Liver (tissue), 9 donors: ENCODE measurements around the gene TTC28. TPM values are rescaled to one million over a fixed set of nuclear protein-coding genes. Genes with fewer than 3 reads are reported as not detected.

Experiments
- DNase-seq: peaks from one replicate; pipeline ENCODE4 v3.0.0-alpha.2; 2017; ENCODE audit warnings: low spot score
- H3K27ac ChIP-seq, 2 donors: one replicate each; pipeline ENCODE4 v1.7.0; 2013; ENCODE audit warnings: inconsistent platforms in 2 of 2, low read length in 2 of 2, control low read depth in 1 of 2, low read depth in 1 of 2, mild to moderate bottlenecking in 1 of 2
- H3K27me3 ChIP-seq, 4 donors: one replicate each; pipeline versions ENCODE4 v1.6.1 to v1.7.0; 2013; ENCODE audit warnings: low read length in 3 of 4, inconsistent platforms in 1 of 4, mild to moderate bottlenecking in 1 of 4, moderate library complexity in 1 of 4; ENCODE audit not compliant: control insufficient read depth in 4 of 4, insufficient read depth in 4 of 4
- H3K36me3 ChIP-seq, 4 donors: one replicate each; pipeline versions ENCODE4 v1.6.1 to v1.7.0; 2013; ENCODE audit warnings: low read length in 3 of 4, mild to moderate bottlenecking in 3 of 4, low read depth in 1 of 4, moderate library complexity in 1 of 4; ENCODE audit not compliant: control insufficient read depth in 4 of 4, insufficient read depth in 3 of 4
- H3K4me1 ChIP-seq, 4 donors: one replicate each; pipeline versions ENCODE4 v1.6.1 to v1.7.0; 2013; ENCODE audit warnings: low read length in 3 of 4, mild to moderate bottlenecking in 3 of 4, moderate library complexity in 1 of 4; ENCODE audit not compliant: control insufficient read depth in 4 of 4, insufficient read depth in 4 of 4
- H3K4me3 ChIP-seq, 3 donors: one replicate each; pipeline versions ENCODE4 v1.6.1 to v1.7.0; 2013; ENCODE audit warnings: low read length in 3 of 3, control low read depth in 1 of 3, low read depth in 1 of 3, mild to moderate bottlenecking in 1 of 3
- H3K9ac ChIP-seq, 2 donors: one replicate each; pipeline ENCODE4 v1.7.0; 2013; ENCODE audit warnings: low read length in 2 of 2, mild to moderate bottlenecking in 2 of 2, moderate library complexity in 2 of 2, control low read depth in 1 of 2, low read depth in 1 of 2
- H3K9me3 ChIP-seq, 4 donors: one replicate each; pipeline versions ENCODE4 v1.6.1 to v1.7.0; 2013; ENCODE audit warnings: low read length in 3 of 4; ENCODE audit not compliant: control insufficient read depth in 4 of 4
- EGR1 ChIP-seq, 2 donors: IDR thresholded peaks; 2 replicates each; pipeline ENCODE4 v1.6.1; 2016 to 2018; ENCODE audit warnings: antibody characterized with exemption in 2 of 2, low read depth in 2 of 2
- FOXA1 ChIP-seq: IDR thresholded peaks from 2 replicates; pipeline ENCODE4 v1.6.1; 2016; ENCODE audit warnings: antibody characterized with exemption
- FOXA2 ChIP-seq: IDR thresholded peaks from 2 replicates; pipeline ENCODE4 v1.6.1; 2016; ENCODE audit warnings: antibody characterized with exemption
- GABPA ChIP-seq, 2 donors: IDR thresholded peaks in 1 of 2; conservative IDR thresholded peaks in 1 of 2; 2 replicates each; pipeline ENCODE4 v1.6.1; 2016; ENCODE audit warnings: antibody characterized with exemption in 2 of 2, mild to moderate bottlenecking in 1 of 2, moderate library complexity in 1 of 2
- HNF4A ChIP-seq, 2 donors: conservative IDR thresholded peaks; 2 replicates each; pipeline ENCODE4 v1.6.1; 2016; ENCODE audit warnings: antibody characterized with exemption in 2 of 2, mild to moderate bottlenecking in 2 of 2
- HNF4G ChIP-seq: IDR thresholded peaks from 2 replicates; pipeline ENCODE4 v1.6.1; 2016; ENCODE audit warnings: antibody characterized with exemption
- JUND ChIP-seq, 2 donors: IDR thresholded peaks; 2 replicates each; pipeline ENCODE4 v1.6.1; 2016; ENCODE audit warnings: antibody characterized with exemption in 2 of 2
- NR2F2 ChIP-seq: IDR thresholded peaks from 2 replicates; pipeline ENCODE4 v1.6.1; 2016; ENCODE audit warnings: antibody characterized with exemption
- RAD21 ChIP-seq, 2 donors: IDR thresholded peaks; 2 replicates each; pipeline ENCODE4 v1.6.1; 2016; ENCODE audit warnings: antibody characterized with exemption in 2 of 2, mild to moderate bottlenecking in 2 of 2
- RXRA ChIP-seq, 2 donors: IDR thresholded peaks; 2 replicates each; pipeline ENCODE4 v1.6.1; 2017 to 2018; ENCODE audit warnings: antibody characterized with exemption in 2 of 2, mild to moderate bottlenecking in 1 of 2
- SP1 ChIP-seq: IDR thresholded peaks from 2 replicates; pipeline ENCODE4 v1.6.1; 2018; ENCODE audit warnings: antibody characterized with exemption, mild to moderate bottlenecking
- TAF1 ChIP-seq: conservative IDR thresholded peaks from 2 replicates; pipeline ENCODE4 v1.6.1; 2016; ENCODE audit warnings: antibody characterized with exemption, mild to moderate bottlenecking
- YY1 ChIP-seq: IDR thresholded peaks from 2 replicates; pipeline ENCODE4 v1.6.1; 2016; ENCODE audit warnings: antibody characterized with exemption, mild to moderate bottlenecking
- WGBS: extraction: QIAGEN DNeasy Blood & Tissue Kit; methylation state at CpG from one replicate; pipeline ENCODE4 v1.1.7; 2013; 5-methylcytosine and 5-hydroxymethylcytosine counted together
- polyA plus RNA-seq, 2 donors: library from polyadenylated mRNA; stranded (reverse) in 1 of 2; unstranded in 1 of 2; fragments of 200-250 nt in 1 of 2; fragments of >200 nt in 1 of 2; fragmentation: Nextera tagmentation in 1 of 2; extraction: Ambion mirVana in 1 of 2; gene quantifications; one replicate each; pipeline versions ENCODE4 v1.2.1 to v1.2.3, GENCODE V29; 2013 to 2015
- total RNA-seq, 2 donors: library from RNA; depleted of rRNA; stranded (reverse); fragments of >200 nt; gene quantifications; one replicate each; pipeline ENCODE4 v1.2.3, GENCODE V29; 2014
- TF ChIP-seq, protein P1 (sequence below): IDR thresholded peaks from 2 replicates; pipeline ENCODE4 v1.6.1; 2016; ENCODE audit warnings: antibody characterized with exemption
- TF ChIP-seq, protein P2 (sequence below): IDR thresholded peaks from 2 replicates; pipeline ENCODE4 v1.6.1; 2016; ENCODE audit warnings: antibody characterized with exemption
- TF ChIP-seq, protein P3 (sequence below): IDR thresholded peaks from 2 replicates; pipeline ENCODE4 v1.6.1; 2016; ENCODE audit warnings: antibody characterized with exemption, mild to moderate bottlenecking
- TF ChIP-seq, protein P4 (sequence below): fragments of 150-350 bp; IDR thresholded peaks from 2 replicates; pipeline ENCODE4 v1.5.1; 2017; ENCODE audit warnings: improper control_type of control experiment, low read depth, low read length; ENCODE audit not compliant: missing input control
- TF ChIP-seq, protein P5 (sequence below): IDR thresholded peaks from 2 replicates; pipeline ENCODE4 v1.6.1; 2016; ENCODE audit warnings: antibody characterized with exemption
- donor health status: healthy.
- donor health status: healthy.
- donor health status: healthy.
- donor health status: healthy.
- donor health status: healthy.

The TTC28 gene
- total and polyA plus RNA-seq, 4 donors = 4.2 to 19.4 (median 5.9) TPM

DNA sequence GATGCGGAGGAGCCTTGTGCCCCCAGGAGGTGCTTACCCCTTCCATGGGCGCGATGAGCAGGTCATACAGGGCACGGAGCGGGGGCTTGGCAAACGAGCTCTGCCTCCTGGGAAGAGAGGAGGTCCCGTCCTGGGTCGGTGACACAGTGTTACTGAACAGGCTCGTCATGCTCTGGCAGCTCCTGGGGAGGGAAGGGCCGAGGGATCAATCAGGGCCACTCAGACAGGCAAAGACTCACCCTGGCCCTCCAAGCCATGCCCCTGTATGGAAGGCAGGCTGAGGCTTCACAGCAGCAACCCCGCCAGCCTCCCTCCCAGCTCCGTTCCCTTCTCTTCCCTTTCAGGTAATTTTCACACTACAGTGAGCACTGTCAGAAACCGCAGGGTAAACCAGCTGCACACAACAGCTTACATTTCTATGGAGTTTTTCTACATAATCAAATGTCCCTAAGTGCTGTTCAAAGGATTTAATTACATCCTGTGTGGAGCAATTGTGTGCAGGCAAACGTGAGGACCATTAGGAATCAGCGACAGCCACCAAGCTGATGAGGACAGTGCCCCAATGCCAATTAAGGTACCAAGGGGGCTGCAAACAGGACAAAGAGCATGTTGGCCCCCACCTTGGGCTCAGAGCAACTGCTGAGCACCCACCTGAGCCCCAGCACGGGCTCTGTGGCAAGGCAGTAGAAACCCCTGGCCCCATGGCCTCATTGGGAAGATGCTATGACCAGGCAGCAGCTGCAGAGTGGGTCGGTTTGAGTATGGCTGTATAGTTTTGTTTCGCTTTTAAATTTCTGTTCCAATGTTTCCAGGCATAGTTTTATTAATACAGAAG lies 665.2 kb downstream of the TTC28 start:
- TF ChIP-seq HNF4G (no peak), RXRA (IDR thresholded peaks at IDR 0.05) (no peak), NR2F2 (no peak), FOXA2 (no peak), GABPA (IDR thresholded peaks at IDR 0.05 in 1 of 2, conservative IDR thresholded peaks at IDR 0.05 in 1 of 2) (no peak), JUND (IDR thresholded peaks at IDR 0.05) (no peak), RAD21 (IDR thresholded peaks at IDR 0.05) (no peak), YY1 (no peak), SP1 (no peak), HNF4A (conservative IDR thresholded peaks at IDR 0.05) (no peak), TAF1 (no peak), EGR1 (IDR thresholded peaks at IDR 0.05; ENCODE audit: low read depth in 2 of 2) (no peak), FOXA1 (no peak)
- TF ChIP-seq, protein P1, sequence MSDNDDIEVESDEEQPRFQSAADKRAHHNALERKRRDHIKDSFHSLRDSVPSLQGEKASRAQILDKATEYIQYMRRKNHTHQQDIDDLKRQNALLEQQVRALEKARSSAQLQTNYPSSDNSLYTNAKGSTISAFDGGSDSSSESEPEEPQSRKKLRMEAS = no peak
- TF ChIP-seq, protein P2, sequence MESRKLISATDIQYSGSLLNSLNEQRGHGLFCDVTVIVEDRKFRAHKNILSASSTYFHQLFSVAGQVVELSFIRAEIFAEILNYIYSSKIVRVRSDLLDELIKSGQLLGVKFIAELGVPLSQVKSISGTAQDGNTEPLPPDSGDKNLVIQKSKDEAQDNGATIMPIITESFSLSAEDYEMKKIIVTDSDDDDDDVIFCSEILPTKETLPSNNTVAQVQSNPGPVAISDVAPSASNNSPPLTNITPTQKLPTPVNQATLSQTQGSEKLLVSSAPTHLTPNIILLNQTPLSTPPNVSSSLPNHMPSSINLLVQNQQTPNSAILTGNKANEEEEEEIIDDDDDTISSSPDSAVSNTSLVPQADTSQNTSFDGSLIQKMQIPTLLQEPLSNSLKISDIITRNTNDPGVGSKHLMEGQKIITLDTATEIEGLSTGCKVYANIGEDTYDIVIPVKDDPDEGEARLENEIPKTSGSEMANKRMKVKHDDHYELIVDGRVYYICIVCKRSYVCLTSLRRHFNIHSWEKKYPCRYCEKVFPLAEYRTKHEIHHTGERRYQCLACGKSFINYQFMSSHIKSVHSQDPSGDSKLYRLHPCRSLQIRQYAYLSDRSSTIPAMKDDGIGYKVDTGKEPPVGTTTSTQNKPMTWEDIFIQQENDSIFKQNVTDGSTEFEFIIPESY = no peak
- TF ChIP-seq, protein P3, sequence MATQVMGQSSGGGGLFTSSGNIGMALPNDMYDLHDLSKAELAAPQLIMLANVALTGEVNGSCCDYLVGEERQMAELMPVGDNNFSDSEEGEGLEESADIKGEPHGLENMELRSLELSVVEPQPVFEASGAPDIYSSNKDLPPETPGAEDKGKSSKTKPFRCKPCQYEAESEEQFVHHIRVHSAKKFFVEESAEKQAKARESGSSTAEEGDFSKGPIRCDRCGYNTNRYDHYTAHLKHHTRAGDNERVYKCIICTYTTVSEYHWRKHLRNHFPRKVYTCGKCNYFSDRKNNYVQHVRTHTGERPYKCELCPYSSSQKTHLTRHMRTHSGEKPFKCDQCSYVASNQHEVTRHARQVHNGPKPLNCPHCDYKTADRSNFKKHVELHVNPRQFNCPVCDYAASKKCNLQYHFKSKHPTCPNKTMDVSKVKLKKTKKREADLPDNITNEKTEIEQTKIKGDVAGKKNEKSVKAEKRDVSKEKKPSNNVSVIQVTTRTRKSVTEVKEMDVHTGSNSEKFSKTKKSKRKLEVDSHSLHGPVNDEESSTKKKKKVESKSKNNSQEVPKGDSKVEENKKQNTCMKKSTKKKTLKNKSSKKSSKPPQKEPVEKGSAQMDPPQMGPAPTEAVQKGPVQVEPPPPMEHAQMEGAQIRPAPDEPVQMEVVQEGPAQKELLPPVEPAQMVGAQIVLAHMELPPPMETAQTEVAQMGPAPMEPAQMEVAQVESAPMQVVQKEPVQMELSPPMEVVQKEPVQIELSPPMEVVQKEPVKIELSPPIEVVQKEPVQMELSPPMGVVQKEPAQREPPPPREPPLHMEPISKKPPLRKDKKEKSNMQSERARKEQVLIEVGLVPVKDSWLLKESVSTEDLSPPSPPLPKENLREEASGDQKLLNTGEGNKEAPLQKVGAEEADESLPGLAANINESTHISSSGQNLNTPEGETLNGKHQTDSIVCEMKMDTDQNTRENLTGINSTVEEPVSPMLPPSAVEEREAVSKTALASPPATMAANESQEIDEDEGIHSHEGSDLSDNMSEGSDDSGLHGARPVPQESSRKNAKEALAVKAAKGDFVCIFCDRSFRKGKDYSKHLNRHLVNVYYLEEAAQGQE = no peak
- TF ChIP-seq, protein P4, sequence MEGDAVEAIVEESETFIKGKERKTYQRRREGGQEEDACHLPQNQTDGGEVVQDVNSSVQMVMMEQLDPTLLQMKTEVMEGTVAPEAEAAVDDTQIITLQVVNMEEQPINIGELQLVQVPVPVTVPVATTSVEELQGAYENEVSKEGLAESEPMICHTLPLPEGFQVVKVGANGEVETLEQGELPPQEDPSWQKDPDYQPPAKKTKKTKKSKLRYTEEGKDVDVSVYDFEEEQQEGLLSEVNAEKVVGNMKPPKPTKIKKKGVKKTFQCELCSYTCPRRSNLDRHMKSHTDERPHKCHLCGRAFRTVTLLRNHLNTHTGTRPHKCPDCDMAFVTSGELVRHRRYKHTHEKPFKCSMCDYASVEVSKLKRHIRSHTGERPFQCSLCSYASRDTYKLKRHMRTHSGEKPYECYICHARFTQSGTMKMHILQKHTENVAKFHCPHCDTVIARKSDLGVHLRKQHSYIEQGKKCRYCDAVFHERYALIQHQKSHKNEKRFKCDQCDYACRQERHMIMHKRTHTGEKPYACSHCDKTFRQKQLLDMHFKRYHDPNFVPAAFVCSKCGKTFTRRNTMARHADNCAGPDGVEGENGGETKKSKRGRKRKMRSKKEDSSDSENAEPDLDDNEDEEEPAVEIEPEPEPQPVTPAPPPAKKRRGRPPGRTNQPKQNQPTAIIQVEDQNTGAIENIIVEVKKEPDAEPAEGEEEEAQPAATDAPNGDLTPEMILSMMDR = no peak
- TF ChIP-seq, protein P5, sequence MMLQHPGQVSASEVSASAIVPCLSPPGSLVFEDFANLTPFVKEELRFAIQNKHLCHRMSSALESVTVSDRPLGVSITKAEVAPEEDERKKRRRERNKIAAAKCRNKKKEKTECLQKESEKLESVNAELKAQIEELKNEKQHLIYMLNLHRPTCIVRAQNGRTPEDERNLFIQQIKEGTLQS = no peak
- Histone ChIP-seq H3K36me3 (peaks cover 0 to 2% (median 0%) of the 10 kb centered on the region in 4 donors), H3K4me1 (no peaks in the 10 kb centered on the region), H3K4me3 (no peak overlapping the region), H3K27ac (no peak overlapping the region), H3K9ac (no peak overlapping the region), H3K9me3 (no peaks in the 10 kb centered on the region), H3K27me3 (no peaks in the 10 kb centered on the region)
- no peak for DNase-seq
- 93% methylated on average over 18 of the region's 18 CpGs for WGBS
